Activated naive CD8-positive, alpha-beta T cell treated with anti-CD3 and anti-CD28 coated beads, Interleukin-2, amount 50 U/mL, for 16 hours (primary cell): ENCODE data around the gene HS6ST2.
"Not testable (repeated sequence)": the region's sequence is repeated elsewhere in the genome, so short reads cannot be mapped to it uniquely, and the experiment has no call there.

Experiments used
- DNase-seq: peaks from one replicate; pipeline ENCODE4 v3.0.0-alpha.2; 2020; ENCODE audit warnings: low read depth, low spot score

Gene HS6ST2

DNA sequence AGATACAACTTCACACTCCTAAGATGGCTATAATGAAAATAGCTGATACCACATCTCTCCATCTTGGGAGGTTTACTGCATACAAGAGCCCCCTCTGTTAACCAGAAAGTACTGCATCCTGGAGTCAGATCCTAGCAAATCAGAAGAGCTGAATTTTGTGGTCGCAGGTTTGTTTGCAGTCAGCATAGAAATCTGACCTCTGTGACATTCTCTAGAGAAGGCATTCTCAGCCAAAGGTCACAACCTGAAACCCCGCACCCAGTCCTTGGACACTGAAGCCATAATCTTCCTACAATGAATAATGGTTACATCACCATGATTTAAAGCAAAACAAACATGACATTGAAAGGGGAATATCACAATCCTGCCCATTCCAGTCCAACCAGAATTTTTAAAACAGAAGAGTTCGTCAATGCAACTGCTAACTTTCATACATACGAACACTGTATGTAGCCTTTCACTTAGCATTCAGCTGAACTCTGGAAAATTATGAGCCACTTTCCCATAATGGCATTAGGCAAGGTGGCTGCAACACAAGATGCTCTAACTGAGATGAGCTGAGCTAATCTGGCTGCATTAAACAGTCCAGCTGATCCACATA, 17.6 kb downstream of the HS6ST2 start:
- DNase-seq: no peak

DNA sequence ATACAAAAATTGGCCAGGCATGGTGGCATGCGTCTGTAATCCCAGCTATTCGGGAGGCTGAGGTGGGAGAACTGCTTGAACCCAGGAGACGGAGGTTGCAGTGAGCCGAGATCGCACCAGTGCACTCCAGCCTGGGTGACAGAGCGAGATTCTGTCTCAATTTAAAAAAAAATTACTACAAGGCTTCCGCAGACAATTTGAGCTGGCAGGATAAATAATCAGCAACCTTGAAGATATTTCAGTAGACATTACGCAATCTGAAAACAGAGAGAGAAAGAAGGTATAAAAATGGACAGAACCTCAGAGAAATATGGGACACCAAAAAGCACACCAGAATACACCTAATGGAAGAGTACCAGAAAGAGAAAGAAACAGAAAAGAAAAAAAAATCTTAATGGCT, 25.3 kb downstream of the HS6ST2 start:
- DNase-seq: no peak

DNA sequence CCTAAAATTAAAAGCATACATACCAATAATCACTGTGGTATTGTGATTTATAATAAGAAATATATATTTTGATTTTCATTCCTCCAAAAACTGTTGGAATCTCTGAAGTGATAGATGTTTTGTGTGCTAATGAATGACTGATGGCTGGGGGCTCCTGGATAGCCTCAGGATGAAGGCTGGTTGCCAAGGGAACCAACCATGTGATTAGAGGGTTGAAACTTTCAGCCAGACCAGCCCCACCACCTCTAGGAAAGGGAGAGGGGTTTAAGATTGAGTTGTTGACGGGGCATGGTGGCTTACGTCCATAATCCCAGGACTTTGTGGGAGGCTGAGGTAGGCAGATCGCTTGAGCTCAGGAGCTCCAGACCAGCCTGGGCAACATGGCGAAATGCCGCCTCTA, 34.0 kb downstream of the HS6ST2 start:
- DNase-seq: no peak

DNA sequence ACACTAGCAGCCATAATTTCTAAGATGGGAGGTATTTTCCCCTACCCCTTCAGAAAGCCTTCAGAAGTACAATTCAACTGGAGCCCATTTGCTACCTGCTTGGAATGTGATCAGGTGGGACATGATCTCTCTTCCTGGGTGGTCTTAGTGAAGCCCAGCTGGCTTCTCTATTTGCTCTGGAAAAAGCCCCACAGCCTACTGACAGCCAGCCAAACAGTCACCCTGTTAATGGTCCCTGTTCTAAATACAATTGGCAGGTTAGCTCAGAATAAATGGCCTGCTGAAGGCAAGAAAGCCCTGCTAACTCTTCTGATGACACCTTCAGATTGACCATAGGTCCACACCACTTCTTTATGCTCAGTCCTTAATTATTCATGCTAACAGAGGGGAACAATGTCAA, 39.9 kb downstream of the HS6ST2 start:
- DNase-seq: no peak

DNA sequence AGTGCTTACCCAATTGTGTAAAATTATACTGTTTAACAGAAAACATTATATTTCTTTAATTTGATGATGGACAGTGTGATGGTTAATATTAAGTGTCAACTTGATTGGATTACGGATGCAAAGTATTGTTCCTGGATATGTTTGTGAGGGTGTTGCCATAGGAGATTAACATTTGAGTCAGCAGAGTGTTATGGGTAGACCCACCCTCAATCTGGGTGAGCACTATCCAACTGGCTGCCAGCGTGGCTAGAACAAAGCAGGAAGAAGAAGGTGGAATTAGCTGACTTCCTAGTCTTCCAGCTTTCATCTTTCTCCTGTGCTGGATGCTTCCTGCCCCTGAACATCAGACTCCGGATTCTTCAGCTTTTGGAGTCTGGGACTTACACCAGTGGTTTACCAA, 42.1 kb downstream of the HS6ST2 start:
- DNase-seq: no peak

DNA sequence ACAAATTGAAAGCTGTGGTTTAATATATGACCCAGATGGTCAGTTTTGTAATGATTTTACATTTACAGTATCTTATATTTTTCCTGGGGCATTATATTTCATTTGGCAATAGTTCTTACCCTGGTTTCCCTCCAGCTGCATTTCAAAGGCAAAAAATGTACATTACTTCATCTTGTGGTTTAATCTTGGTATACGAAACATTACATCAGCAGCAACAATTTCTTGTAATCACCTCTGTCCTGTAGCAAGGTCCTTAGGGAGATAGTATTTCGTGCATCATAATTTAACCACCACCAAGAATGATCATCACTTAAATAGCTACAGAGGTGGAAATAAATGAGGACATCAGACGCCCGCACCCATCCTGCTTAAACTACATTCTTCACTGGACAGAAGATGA, 48.8 kb downstream of the HS6ST2 start:
- DNase-seq: no peak

DNA sequence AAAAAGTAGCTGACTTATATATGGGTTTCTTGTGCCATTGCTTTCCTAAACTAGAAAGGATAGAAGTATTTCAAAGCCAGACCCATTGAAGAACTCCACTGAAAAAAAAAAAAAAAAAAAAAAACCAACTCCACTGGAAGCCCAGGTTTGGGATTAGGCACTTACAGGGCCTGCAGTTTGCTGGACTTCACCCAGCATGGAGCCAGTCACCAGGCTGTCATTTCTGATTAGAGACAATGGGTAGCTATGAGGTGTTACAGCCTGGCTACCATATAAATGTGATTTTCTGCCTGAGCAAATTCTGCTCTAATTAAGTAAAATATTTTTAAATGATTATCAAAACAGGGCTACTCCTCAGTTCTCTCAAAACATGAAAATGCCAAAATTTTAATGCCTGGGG, 49.5 kb downstream of the HS6ST2 start:
- no peak for DNase-seq

DNA sequence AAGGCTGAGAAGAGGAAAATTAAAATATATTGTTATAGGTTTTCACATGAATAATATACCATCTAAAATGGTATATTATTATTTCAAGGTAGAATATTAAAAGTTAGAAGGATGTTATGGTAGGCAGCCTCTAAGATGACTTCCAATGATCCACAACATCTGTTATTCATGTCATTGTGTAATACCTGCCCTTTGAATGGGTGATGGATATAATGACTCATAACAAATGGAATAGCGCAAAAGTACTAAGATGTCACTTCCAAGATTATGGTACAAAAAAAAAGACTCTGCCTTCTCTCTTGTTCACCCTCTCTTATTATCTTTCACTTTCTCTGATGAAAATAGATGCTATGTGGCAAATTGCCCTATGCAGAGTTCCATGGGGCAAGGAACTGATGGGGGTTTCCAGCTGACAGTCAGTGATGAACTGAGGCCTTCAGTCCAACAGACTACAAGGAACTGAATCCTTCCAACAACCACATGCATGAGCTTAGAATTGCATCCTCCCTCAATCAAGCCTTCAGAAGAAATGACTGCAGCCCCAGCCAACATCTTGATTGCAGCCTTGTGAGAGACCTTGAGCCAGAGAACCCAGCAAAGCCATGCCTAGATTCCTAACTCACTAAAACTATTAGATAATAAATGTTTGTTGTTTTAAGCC, 57.7 kb downstream of the HS6ST2 start:
- no peak for DNase-seq

DNA sequence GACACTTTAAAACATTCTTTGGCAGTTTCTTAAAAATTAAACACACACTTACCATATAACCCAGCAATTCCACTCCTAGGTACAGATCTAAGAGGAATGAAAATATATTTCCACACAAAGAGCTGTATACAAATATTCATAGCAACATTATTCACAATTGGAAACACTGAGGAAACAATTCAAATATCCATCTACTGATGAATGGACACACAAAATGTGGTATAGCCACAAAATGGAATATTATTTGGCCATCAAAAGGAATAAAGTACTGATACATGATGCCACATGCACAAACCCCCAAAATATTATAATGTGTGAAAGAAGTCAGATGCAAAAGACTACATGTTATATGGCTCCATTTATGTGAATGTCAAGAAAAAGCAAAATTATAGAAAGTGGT, 70.9 kb downstream of the HS6ST2 start:
- DNase-seq: no peak

DNA sequence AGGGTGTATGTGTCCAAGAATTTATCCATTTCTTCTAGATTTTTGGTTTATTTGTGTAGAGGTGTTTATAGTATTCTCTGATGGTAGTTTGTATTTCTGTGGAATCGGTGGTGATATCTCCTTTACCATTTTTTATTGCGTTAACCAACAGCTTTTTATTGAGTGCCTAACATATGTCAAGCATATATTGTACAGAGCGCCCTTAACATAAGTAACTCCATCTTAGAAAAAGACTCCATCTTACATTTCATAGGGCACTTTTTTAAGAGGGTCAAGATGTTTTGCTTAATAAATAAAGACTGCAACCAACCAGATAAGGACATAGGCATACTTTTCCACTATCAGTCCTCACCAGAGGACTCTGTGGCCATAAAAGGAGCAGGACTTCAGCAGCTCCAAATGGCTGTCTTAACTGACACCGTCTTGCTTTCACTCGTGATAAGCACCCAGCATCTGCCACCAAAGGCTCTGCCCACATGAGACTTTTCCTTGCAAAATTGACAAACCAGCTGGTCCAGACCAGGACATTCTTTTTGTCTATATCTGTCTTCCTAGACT, 75.0 kb downstream of the HS6ST2 start:
- no peak for DNase-seq

DNA sequence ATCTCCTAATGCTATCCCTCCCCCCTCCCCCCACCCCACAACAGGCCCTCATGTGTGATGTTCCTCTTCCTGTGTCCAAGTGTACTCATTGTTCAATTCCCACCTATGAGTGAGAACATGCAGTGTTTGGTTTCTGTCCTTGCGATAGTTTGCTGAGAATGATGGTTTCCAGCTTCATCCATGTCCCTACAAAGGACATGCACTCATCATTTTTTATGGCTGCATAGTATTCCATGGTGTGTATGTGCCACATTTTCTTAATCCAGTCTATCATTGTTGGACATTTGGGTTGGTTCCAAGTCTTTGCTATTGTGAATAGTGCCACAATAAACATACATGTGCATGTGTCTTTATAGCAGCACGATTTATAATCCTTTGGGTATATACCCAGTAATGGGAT, 77.7 kb downstream of the HS6ST2 start:
- DNase-seq: not testable (repeated sequence)

DNA sequence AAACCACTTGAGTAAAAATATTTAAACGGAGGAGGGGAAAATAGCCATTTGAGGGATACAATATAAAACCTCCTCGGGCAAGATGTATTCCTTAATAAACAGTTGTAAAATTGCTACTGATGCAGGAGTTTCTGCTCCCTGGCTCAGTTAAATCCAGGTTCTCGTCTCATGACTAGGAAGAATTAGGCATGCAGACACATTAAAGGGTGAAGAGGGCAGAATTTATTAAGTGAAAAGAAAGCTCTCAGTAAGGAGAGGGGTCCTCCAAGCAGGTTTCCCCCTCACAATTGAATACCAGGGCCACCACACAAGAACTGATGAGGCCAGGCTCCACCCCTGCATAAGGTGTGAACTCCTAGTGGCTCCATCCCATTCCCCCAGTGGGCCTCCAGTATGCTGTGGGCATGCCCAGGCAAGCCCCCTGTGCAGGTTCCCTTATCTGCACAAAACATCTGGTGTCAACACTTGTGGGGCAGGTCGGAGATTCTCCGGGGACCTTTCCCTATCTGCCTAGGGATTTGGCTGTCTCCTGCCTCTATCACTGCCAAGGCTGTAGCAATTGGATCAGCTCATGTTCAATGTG, 80.4 kb downstream of the HS6ST2 start:
- no peak for DNase-seq

DNA sequence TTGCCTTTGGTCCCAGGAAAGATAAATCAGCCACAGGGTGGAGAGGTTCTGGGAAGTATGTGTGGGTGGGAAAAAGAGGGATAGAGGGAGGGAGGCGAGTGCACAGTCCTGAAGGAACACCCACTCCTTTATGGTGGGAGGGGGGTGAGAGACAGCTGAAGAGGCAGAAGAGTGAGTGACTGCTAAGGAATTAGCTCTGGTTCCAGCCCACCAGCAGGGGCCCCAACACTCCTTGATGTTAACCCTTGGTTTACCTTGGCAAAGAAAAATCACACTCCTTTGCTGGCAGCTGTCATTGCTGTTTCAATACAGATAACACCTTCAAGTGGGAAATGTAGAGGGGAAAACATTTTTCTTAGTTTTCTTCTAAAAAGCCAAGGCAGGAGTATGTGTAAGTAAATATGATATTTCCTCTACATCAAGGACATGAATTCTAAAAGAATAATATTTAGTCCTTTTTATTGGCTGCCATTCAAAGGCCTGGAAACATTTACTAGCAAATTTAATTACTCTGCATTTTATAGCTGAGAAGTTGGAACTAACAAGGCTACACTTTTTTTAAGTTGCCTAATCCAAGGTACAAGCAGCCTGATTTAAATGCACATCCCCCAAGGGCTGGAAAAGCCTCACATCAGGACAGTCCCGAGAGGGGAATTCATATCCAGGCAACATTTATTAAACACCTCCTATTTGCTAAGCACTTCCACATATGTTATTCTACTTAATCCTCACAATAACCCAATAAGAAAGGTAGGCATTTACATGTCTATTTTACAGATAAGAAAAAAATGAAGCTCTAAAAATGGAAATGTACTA, 81.7 kb downstream of the HS6ST2 start:
- no peak for DNase-seq

DNA sequence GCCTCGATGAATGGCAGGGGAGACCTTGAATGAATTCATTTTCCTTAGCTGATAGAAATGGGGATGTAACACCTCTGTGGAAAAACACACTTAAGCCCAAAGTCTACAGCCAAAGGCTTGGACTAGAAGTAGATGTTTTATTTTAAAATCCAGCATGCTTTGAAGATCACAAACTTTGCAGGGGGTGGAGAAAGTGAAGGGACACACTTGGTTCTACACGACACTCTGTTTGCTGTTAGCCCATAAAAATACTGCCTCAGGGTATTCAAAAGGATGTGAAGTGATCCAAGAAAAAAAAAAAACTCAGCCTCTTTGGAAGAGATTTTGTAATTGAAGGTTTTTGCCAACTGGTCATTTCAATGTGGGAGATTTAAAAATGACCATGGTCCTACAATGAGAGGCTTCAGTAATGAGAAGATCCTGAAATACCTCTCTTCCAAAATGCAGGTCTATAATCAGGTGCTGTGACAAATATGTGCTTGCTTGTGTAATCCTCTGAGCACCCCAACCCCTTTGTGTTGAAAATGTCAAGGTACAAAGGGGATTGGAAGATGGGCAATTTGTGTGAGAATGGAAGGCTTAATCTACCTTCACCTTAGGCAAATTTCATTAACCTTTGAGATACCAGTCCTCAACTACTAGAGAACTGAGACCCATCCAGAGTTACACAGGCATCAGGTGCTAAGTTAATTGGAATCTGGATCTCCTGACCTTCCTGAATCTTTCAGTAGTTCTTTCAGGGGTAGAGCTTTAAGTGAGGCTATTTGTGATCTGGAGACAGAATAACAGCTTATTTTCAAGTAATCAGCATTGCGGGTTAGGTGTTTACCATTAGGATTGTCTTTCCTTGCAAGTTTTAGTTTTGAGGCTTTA, 82.5 kb downstream of the HS6ST2 start:
- no peak for DNase-seq

DNA sequence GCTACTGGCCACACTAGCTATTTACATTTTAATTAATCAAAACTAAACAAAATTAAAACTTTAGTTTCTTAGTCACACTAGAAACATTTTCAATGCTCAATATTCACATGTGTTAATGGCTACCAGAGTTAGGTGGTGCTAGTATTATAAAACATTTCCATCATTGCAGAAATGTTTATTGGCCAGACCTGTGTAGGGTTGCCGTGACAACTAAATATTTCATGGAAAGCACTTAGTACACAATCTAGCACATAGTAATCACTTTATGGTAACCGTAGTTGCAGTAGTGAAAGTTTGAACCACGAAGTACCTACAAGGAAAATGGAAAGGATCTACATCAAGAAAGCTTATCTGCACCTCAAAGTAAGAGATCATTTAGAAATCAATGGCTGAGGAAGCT, 95.9 kb downstream of the HS6ST2 start:
- no peak for DNase-seq

DNA sequence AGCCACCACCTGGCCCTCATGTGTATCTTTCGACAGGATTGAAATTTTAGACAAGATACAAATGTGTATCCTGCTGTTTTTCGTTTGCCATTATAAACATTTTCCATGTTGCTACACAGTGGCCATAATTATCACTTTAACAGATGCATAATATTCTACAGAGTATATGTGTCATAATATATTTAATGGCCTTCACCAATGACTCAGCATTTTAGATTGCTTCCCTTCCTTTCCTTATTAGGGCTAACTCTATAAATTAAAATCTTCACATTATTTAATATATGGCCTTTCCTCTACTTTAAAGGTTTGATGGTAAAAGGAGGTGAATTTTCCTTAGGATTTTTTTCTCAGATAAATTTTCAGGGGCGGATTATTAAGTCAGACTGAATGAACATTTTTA, 97.4 kb downstream of the HS6ST2 start:
- DNase-seq: no peak

DNA sequence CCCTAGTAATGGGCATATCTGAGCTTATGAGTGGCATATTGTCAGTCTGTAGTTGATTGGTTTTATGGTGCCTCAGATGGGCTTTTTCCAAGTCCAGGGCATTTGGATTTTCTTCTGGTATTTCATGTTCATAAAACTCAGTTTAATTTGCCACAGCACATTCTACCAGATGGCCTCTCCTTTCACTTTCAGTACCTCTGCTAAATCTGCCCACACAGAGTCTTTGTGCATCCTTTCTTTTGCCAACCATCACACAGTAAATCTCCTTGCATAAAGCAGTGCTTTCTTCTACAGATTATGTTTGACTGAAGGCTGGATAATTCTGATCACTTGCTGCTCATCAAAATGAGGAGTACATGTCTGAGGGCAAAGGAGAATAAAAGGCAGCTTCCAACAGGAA, 98.2 kb downstream of the HS6ST2 start:
- DNase-seq: no peak

DNA sequence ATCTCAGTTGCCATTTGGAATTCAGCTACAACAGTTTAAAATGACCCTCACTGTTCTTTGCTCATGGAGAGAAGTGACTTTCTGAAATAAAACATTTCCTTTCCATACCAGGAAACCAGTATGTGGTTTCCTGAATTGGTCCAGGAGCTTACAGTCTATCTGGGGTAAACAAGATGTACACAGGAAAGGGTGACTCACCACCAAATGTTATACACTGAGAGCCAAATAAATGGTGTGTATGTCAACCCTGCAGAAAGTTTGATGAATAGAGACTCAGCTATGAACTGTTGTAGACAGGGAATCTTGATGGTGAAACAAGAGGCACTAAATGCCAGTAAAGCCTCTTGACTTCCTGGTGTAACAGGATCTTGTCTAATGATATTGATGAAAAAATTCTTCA, 100.4 kb downstream of the HS6ST2 start:
- DNase-seq: no peak

DNA sequence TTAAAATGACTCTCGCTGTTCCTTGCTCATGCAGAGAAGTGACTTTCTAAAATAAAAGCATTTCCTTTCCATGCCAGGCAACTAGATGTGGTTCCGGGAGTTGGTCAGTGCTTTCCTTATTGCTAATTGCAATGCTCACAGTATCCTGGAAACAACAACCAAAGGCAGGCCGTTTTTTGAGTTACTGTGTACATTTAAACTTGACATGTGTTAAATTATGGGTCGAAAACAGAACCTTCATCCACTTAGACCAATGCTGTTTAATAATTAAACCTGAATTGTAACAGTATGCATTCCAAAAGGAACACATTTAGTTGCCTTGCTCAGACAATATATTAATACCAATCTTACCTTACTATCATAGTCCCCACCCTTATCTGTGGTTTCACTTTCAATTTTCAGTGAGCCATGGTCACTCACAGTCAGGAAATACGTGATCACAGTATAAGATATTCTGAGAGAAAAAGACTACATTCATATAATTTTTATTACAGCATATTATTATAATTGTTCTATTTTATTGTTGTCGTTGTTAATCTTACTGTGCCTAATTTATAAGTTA, 102.6 kb downstream of the HS6ST2 start:
- DNase-seq: no peak

DNA sequence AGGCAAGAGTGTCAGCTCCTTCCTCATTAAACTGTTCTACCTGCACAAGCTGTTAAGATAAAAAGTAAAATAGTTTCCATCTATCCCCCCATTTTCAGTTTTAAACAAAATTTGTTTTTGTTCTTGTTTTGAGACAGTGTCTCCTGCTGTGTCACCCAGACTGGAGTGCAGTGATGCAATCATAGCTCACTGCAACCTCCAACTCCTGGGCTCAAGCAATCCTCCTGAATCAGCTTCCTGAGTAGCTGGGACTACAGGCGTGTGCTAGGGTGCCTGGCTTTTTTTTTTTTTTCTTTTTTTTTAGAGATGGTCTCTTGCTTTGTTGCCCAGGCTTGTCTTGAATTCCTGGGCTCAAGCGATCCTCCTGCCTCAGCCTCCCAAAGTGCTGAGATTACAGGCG, 105.4 kb downstream of the HS6ST2 start:
- DNase-seq: no peak
